Type B pancreatic cell (in vitro differentiated cells): ENCODE data around the gene MTX2. TPM values are rescaled to one million over a fixed set of nuclear protein-coding genes. Genes with fewer than 3 reads are reported as not detected.
A peak's percentile ranks its signal among the peaks of the same experiment; 100 is the strongest.

Experiments
- DNase-seq: peaks from one replicate; pipeline ENCODE4 v3.0.0; 2021; ENCODE audit warnings: mixed read lengths; ENCODE audit not compliant: unreplicated experiment; ENCODE audit errors: extremely low spot score
- H3K27ac Mint-ChIP-seq: 2 replicates; pipeline ENCODE4 v1.8.0; 2021; ENCODE audit warnings: mild to moderate bottlenecking, mixed read lengths
- H3K27me3 Mint-ChIP-seq: 2 replicates; pipeline ENCODE4 v1.8.0; 2021; ENCODE audit warnings: mixed read lengths
- H3K36me3 Mint-ChIP-seq: 2 replicates; pipeline ENCODE4 v1.8.0; 2021; ENCODE audit warnings: mixed read lengths
- H3K4me1 Mint-ChIP-seq: one replicate; pipeline ENCODE4 v1.8.0; 2021; ENCODE audit warnings: mixed read lengths; ENCODE audit not compliant: unreplicated experiment
- H3K4me3 Mint-ChIP-seq: 2 replicates; pipeline ENCODE4 v1.8.0; 2021; ENCODE audit warnings: mild to moderate bottlenecking, mixed read lengths
- H3K9me3 Mint-ChIP-seq: 2 replicates; pipeline ENCODE4 v1.8.0; 2021; ENCODE audit warnings: mixed read lengths
- long read RNA-seq: library from polyadenylated mRNA; unstranded; transcript quantifications from one replicate; pipeline ENCODE4 v2.0.0, GENCODE V29; 2020
- total RNA-seq: library from RNA; stranded (reverse); gene quantifications from 2 replicates; pipeline ENCODE4 v1.2.1, GENCODE V29; 2021; ENCODE audit warnings: low replicate concordance
- TF ChIP-seq, protein P1 (sequence below): fragments of 200-600 bp; sonication (generic); conservative IDR thresholded peaks from 2 replicates; pipeline ENCODE4 v1.5.0; 2021; ENCODE audit warnings: antibody characterized with exemption, mild to moderate bottlenecking

The MTX2 gene
- total RNA-seq = 30.2 TPM in 2 replicates
- long read RNA-seq, transcript MTX2-202 (11 exons, 1,592 nt) = minor isoform, 11 of 192 reads
- long read RNA-seq, transcript MTX2-201 (10 exons, 1,364 nt) = major isoform, 125 of 192 reads
- long read RNA-seq, partial matches to known transcripts = 3 of 192 reads
- long read RNA-seq, other reads (novel, unspliced or antisense) = 53 of 192 reads

- Mint-ChIP-seq H3K9me3 (no peaks in the 10 kb centered on the region), H3K36me3 (peaks cover 4% of the 10 kb centered on the region), H3K27ac (peak within 1 kb of the TSS; percentile 89), H3K27me3 (peaks cover 13% of the 10 kb centered on the region), H3K4me3 (peak within 1 kb of the TSS; percentile 97), H3K4me1 (peaks cover 9% of the 10 kb centered on the region)
- DNase-seq = peak; percentile 82
- TF ChIP-seq, protein P1, sequence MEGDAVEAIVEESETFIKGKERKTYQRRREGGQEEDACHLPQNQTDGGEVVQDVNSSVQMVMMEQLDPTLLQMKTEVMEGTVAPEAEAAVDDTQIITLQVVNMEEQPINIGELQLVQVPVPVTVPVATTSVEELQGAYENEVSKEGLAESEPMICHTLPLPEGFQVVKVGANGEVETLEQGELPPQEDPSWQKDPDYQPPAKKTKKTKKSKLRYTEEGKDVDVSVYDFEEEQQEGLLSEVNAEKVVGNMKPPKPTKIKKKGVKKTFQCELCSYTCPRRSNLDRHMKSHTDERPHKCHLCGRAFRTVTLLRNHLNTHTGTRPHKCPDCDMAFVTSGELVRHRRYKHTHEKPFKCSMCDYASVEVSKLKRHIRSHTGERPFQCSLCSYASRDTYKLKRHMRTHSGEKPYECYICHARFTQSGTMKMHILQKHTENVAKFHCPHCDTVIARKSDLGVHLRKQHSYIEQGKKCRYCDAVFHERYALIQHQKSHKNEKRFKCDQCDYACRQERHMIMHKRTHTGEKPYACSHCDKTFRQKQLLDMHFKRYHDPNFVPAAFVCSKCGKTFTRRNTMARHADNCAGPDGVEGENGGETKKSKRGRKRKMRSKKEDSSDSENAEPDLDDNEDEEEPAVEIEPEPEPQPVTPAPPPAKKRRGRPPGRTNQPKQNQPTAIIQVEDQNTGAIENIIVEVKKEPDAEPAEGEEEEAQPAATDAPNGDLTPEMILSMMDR = peak; percentile 39
Observed at GRCh38 chr2:176269319-176270099, at the start of gene MTX2. Gene MTX2, plus strand, starts transcription at chr2:176269442. Its CDS starts 188 bp downstream, at chr2:176269630.

GRCh38 chr2:176227874-176228273 lies 41.4 kb upstream of the MTX2 start:
- no peaks in the 10 kb centered on the region for H3K4me1 Mint-ChIP-seq

GRCh38 chr2:176234156-176234555 lies 35.1 kb upstream of the MTX2 start:
- no peak overlapping the region for H3K4me3 Mint-ChIP-seq
- H3K27ac Mint-ChIP-seq = no peak overlapping the region
- TF ChIP-seq, protein P1 = no peak
- peaks cover 18% of the 10 kb centered on the region for H3K27me3 Mint-ChIP-seq
- H3K4me1 Mint-ChIP-seq = peaks cover 20% of the 10 kb centered on the region
- no peaks in the 10 kb centered on the region for H3K36me3 Mint-ChIP-seq
- no peak for DNase-seq
- peaks cover 4% of the 10 kb centered on the region for H3K9me3 Mint-ChIP-seq

More at GRCh38 chr2:176227874-176228273, 41.4 kb upstream of the MTX2 start:
- no peak for DNase-seq
- Mint-ChIP-seq H3K27me3 (peaks cover 28% of the 10 kb centered on the region), H3K27ac (no peak overlapping the region), H3K9me3 (peaks cover 4% of the 10 kb centered on the region), H3K36me3 (no peaks in the 10 kb centered on the region), H3K4me3 (no peak overlapping the region)
- TF ChIP-seq, protein P1 = no peak

DNA sequence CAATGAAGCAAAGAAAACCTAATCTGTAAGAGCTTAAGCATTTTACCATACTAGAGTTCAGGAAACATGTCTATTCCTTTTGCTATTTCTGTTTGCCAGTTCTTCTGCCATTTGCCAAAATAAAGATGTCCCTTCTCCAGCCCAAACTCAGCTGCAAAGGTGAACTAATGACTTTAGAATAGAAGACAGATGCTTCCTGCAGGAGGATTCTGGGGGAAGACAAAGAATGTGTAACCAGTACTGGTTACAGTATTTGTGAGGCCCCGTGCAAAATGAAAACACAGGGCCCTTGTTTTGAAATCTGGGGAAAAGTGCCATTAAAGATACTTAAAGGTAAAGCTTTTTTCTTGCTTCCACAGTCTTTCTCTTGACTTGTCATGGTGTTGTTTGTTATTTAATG lies 34.3 kb upstream of the MTX2 start:
- H3K27ac Mint-ChIP-seq = no peak overlapping the region
- peaks cover 13% of the 10 kb centered on the region for H3K27me3 Mint-ChIP-seq
- TF ChIP-seq, protein P1 = no peak
- peaks cover 4% of the 10 kb centered on the region for H3K9me3 Mint-ChIP-seq
- H3K36me3 Mint-ChIP-seq = no peaks in the 10 kb centered on the region
- no peak for DNase-seq
- H3K4me3 Mint-ChIP-seq = no peak overlapping the region
- H3K4me1 Mint-ChIP-seq = peaks cover 21% of the 10 kb centered on the region

- Mint-ChIP-seq H3K4me1 (peaks cover 21% of the 10 kb centered on the region), H3K9me3 (no peaks in the 10 kb centered on the region), H3K4me3 (no peak overlapping the region), H3K27me3 (peaks cover 10% of the 10 kb centered on the region), H3K27ac (no peak overlapping the region), H3K36me3 (no peaks in the 10 kb centered on the region)
- TF ChIP-seq, protein P1 = no peak
- no peak for DNase-seq
Observed at GRCh38 chr2:176237456-176237855, 31.8 kb upstream of the MTX2 start.
